Measurements from ENCODE around the gene RAD51D. TPM values are rescaled to one million over a fixed set of nuclear protein-coding genes. Genes with fewer than 3 reads are reported as not detected.
"Not testable (repeated sequence)": the region's sequence is repeated elsewhere in the genome, so short reads cannot be mapped to it uniquely, and the experiment has no call there.

RAD51D gene
- total RNA-seq, 8 experiments from 2014 or later: 6.5 to 16.7 (median 8.3) TPM

- 31 to 100% (median 100%) methylated on average over 1 to 3 of the region's 6 CpGs; no CpG with 5 or more reads in 3 of the 10 experiments for WGBS, 10 experiments
- no peak overlapping the region for H3K27ac ChIP-seq
- H3K4me1 ChIP-seq (replicated peaks in 1 of 2): peaks cover 0 to under 1% of the 10 kb centered on the region in 2 donors
- no peak overlapping the region for H3K4me3 ChIP-seq
- in situ Hi-C loops (cut with MboI; ENCODE audit: low pct_unique_long_range_greater_than_20kb in 2 of 9, low sequenced_read_pairs in 9 of 9, unreplicated experiment in 9 of 9): no loop called here
- peak in 3 of 8 experiments; percentile 80 to 93 (median 89) for ATAC-seq (replicated peaks in 6 of 8)
Observed at GRCh38 chr17:35135322-35135721, 15.7 kb upstream of the RAD51D start.

- 90 to 100% (median 99%) methylated on average over 1 to 7 of the region's 22 CpGs; no CpG with 5 or more reads in 4 of the 10 experiments for WGBS, 10 experiments
- no peak overlapping the region for H3K4me3 ChIP-seq
- no peak overlapping the region for H3K27ac ChIP-seq
- no peak for ATAC-seq (replicated peaks in 6 of 8)
- in situ Hi-C loops (cut with MboI; ENCODE audit: low pct_unique_long_range_greater_than_20kb in 2 of 9, low sequenced_read_pairs in 9 of 9, unreplicated experiment in 9 of 9): no loop called here
- no peaks in the 10 kb centered on the region for H3K4me1 ChIP-seq (replicated peaks in 1 of 2)
Observed at GRCh38 chr17:35132816-35133550, 13.3 kb upstream of the RAD51D start.

GRCh38 chr17:35132099-35132498 is 12.4 kb upstream of the RAD51D start:
- in situ Hi-C loops (cut with MboI; ENCODE audit: low pct_unique_long_range_greater_than_20kb in 2 of 9, low sequenced_read_pairs in 9 of 9, unreplicated experiment in 9 of 9): no loop called here
- 100% methylated on average over 3 of the region's 10 CpGs; no CpG with 5 or more reads in 9 of the 10 experiments for WGBS, 10 experiments
- ATAC-seq (replicated peaks in 6 of 8): peak in 3 of 8 experiments; percentile 9 to 14 (median 14)
- Histone ChIP-seq H3K4me3 (no peak overlapping the region), H3K4me1 (replicated peaks in 1 of 2) (no peaks in the 10 kb centered on the region), H3K27ac (no peak overlapping the region)

- H3K4me1 ChIP-seq (replicated peaks in 1 of 2): no peaks in the 10 kb centered on the region
- in situ Hi-C loops (cut with MboI; ENCODE audit: low pct_unique_long_range_greater_than_20kb in 2 of 9, low sequenced_read_pairs in 9 of 9, unreplicated experiment in 9 of 9): no loop called here
- WGBS, 10 experiments: 90 to 100% (median 100%) methylated on average over 1 to 2 of the region's 3 CpGs; no CpG with 5 or more reads in 5 of the 10 experiments
- H3K27ac ChIP-seq: no peak overlapping the region
- H3K4me3 ChIP-seq: no peak overlapping the region
- peak in 1 of 8 experiments; percentile 21 for ATAC-seq (replicated peaks in 6 of 8)
Observed at GRCh38 chr17:35130392-35130791, 10.7 kb upstream of the RAD51D start.

- H3K4me1 ChIP-seq (replicated peaks in 1 of 2): no peaks in the 10 kb centered on the region
- no peak for ATAC-seq (replicated peaks in 6 of 8)
- WGBS, 10 experiments: 92 to 100% (median 100%) methylated on average over 1 to 4 of the region's 5 CpGs; no CpG with 5 or more reads in 5 of the 10 experiments
- no peak overlapping the region for H3K27ac ChIP-seq
- in situ Hi-C loops (cut with MboI; ENCODE audit: low pct_unique_long_range_greater_than_20kb in 2 of 9, low sequenced_read_pairs in 9 of 9, unreplicated experiment in 9 of 9): loop anchor here in 1 of 9 experiments (10.0 kb wide), 1 partner anchor 705 kb away; no protein-coding TSS in a partner anchor
- H3K4me3 ChIP-seq: no peak overlapping the region
Observed at GRCh38 chr17:35129973-35130351, 10.3 kb upstream of the RAD51D start.

- peak in 2 of 8 experiments; percentile 29 to 38 for ATAC-seq (replicated peaks in 6 of 8)
- H3K27ac ChIP-seq: no peak overlapping the region
- in situ Hi-C loops (cut with MboI; ENCODE audit: low pct_unique_long_range_greater_than_20kb in 2 of 9, low sequenced_read_pairs in 9 of 9, unreplicated experiment in 9 of 9): loop anchor here in 1 of 9 experiments (10.0 kb wide), 1 partner anchor 705 kb away; no protein-coding TSS in a partner anchor
- WGBS, 10 experiments: 29 to 100% (median 90%) methylated on average over 1 to 5 of the region's 11 CpGs; no CpG with 5 or more reads in 3 of the 10 experiments
- no peak overlapping the region for H3K4me3 ChIP-seq
- H3K4me1 ChIP-seq (replicated peaks in 1 of 2): no peaks in the 10 kb centered on the region
Observed at GRCh38 chr17:35129154-35129972, 9.7 kb upstream of the RAD51D start.

- 11 to 100% (median 70%) methylated on average over 1 to 8 of the region's 11 CpGs; no CpG with 5 or more reads in 1 of the 10 experiments for WGBS, 10 experiments
- peak in 3 of 8 experiments; percentile 68 to 77 (median 74) for ATAC-seq (replicated peaks in 6 of 8)
- H3K4me1 ChIP-seq (replicated peaks in 1 of 2): no peaks in the 10 kb centered on the region
- H3K4me3 ChIP-seq: no peak overlapping the region
- H3K27ac ChIP-seq: no peak overlapping the region
- in situ Hi-C loops (cut with MboI; ENCODE audit: low pct_unique_long_range_greater_than_20kb in 2 of 9, low sequenced_read_pairs in 9 of 9, unreplicated experiment in 9 of 9): loop anchor here in 1 of 9 experiments (10.0 kb wide), 1 partner anchor 703 kb away; no protein-coding TSS in a partner anchor
Observed at GRCh38 chr17:35127751-35128514, 8.3 kb upstream of the RAD51D start.

GRCh38 chr17:35121315-35121714 is 1.7 kb upstream of the RAD51D start, which contains the start of gene FNDC8:
Gene FNDC8, plus strand, starts transcription at chr17:35121615. Its CDS starts 79 bp downstream, at chr17:35121694.
- in situ Hi-C loops (cut with MboI; ENCODE audit: low pct_unique_long_range_greater_than_20kb in 2 of 9, low sequenced_read_pairs in 9 of 9, unreplicated experiment in 9 of 9): loop anchor here (10.0 to 25.0 kb wide), 6 partner anchors 109 to 709 kb away; partner anchors contain the start of gene LIG3 (in 1 of the 9)
- H3K4me3 ChIP-seq: no peak within 1 kb of the TSS
- ATAC-seq (replicated peaks in 6 of 8): no peak
- H3K27ac ChIP-seq: no peak within 1 kb of the TSS
- peaks cover 10 to 12% of the 10 kb centered on the region in 2 donors for H3K4me1 ChIP-seq (replicated peaks in 1 of 2)
- 60 to 100% (median 92%) methylated on average over 1 to 2 of the region's 3 CpGs; no CpG with 5 or more reads in 6 of the 10 experiments for WGBS, 10 experiments

- peaks cover 10 to 12% of the 10 kb centered on the region in 2 donors for H3K4me1 ChIP-seq (replicated peaks in 1 of 2)
- H3K27ac ChIP-seq: no peak overlapping the region
- in situ Hi-C loops (cut with MboI; ENCODE audit: low pct_unique_long_range_greater_than_20kb in 2 of 9, low sequenced_read_pairs in 9 of 9, unreplicated experiment in 9 of 9): loop anchor here in 8 of 9 experiments (10.0 to 25.0 kb wide), 6 partner anchors 106 to 706 kb away; partner anchors contain the start of gene LIG3 (in 1 of the 8)
- H3K4me3 ChIP-seq: no peak overlapping the region
- ATAC-seq (replicated peaks in 6 of 8): no peak
Observed at GRCh38 chr17:35117984-35118383, 1.7 kb downstream of the RAD51D start.

- ATAC-seq (replicated peaks in 6 of 8): no peak
- 60 to 100% (median 91%) methylated on average over 1 to 6 of the region's 12 CpGs; no CpG with 5 or more reads in 4 of the 10 experiments for WGBS, 10 experiments
- Histone ChIP-seq H3K4me1 (replicated peaks in 1 of 2) (peaks cover 10 to 12% of the 10 kb centered on the region in 2 donors), H3K4me3 (no peak overlapping the region), H3K27ac (no peak overlapping the region)
- in situ Hi-C loops (cut with MboI; ENCODE audit: low pct_unique_long_range_greater_than_20kb in 2 of 9, low sequenced_read_pairs in 9 of 9, unreplicated experiment in 9 of 9): loop anchor here in 8 of 9 experiments (10.0 to 25.0 kb wide), 6 partner anchors 105 to 705 kb away; partner anchors contain the start of gene LIG3 (in 1 of the 8)
Observed at GRCh38 chr17:35116845-35117244, 2.8 kb downstream of the RAD51D start.

GRCh38 chr17:35110791-35111190 is 8.9 kb downstream of the RAD51D start:
- H3K4me3 ChIP-seq; ATAC-seq (replicated peaks in 6 of 8); H3K4me1 ChIP-seq (replicated peaks in 1 of 2); H3K27ac ChIP-seq: not testable (repeated sequence)
- in situ Hi-C loops (cut with MboI; ENCODE audit: low pct_unique_long_range_greater_than_20kb in 2 of 9, low sequenced_read_pairs in 9 of 9, unreplicated experiment in 9 of 9): loop anchor here in 8 of 9 experiments (10.0 to 25.0 kb wide), 6 partner anchors 98 to 698 kb away; partner anchors contain the start of gene LIG3 (in 1 of the 8)
- 93 to 100% (median 100%) methylated on average over 1 to 6 of the region's 17 CpGs; no CpG with 5 or more reads in 5 of the 10 experiments for WGBS, 10 experiments

Data from motor neuron (in vitro differentiated cells).